Spleen (tissue), 11 donors: Measurements from ENCODE around the gene TMEM218. TPM values are rescaled to one million over a fixed set of nuclear protein-coding genes. Genes with fewer than 3 reads are reported as not detected.
A peak's percentile ranks its signal among the peaks of the same experiment; 100 is the strongest.

Experiments
- DNase-seq: peaks from one replicate; pipeline ENCODE4 v3.0.0-alpha.2; 2020
- H3K27ac ChIP-seq, 8 donors: fragments of 200-600 bp; sonication (generic) in 7 of 8; 1 replicate in 4 of 8; 2 replicates in 4 of 8; pipeline versions ENCODE4 v1.5.0 to v1.8.0; 2016 to 2021; ENCODE audit warnings: inconsistent platforms in 4 of 8, mild to moderate bottlenecking in 4 of 8, moderate library complexity in 1 of 8
- H3K27me3 ChIP-seq, 7 donors: fragments of 200-600 bp; sonication (generic) in 6 of 7; replicated peaks in 1 of 7; 1 replicate in 4 of 7; 2 replicates in 3 of 7; pipeline versions ENCODE4 v1.5.0 to v1.8.0; 2016 to 2021; ENCODE audit warnings: inconsistent platforms in 3 of 7, mild to moderate bottlenecking in 1 of 7
- H3K36me3 ChIP-seq, 6 donors: fragments of 200-600 bp; sonication (generic) in 5 of 6; 1 replicate in 4 of 6; 2 replicates in 2 of 6; pipeline versions ENCODE4 v1.5.0 to v1.8.0; 2016 to 2021; ENCODE audit warnings: inconsistent platforms in 2 of 6
- H3K4me1 ChIP-seq, 6 donors: fragments of 200-600 bp; sonication (generic) in 5 of 6; 1 replicate in 3 of 6; 2 replicates in 3 of 6; pipeline versions ENCODE4 v1.5.0 to v1.8.0; 2016 to 2021; ENCODE audit warnings: inconsistent platforms in 3 of 6
- H3K4me3 ChIP-seq, 8 donors: fragments of 200-600 bp; sonication (generic) in 7 of 8; 1 replicate in 4 of 8; 2 replicates in 4 of 8; pipeline versions ENCODE4 v1.5.0 to v1.8.0; 2016 to 2021; ENCODE audit warnings: inconsistent platforms in 4 of 8, mild to moderate bottlenecking in 4 of 8, moderate library complexity in 2 of 8
- H3K9me3 ChIP-seq, 8 donors: fragments of 200-600 bp; sonication (generic) in 7 of 8; 1 replicate in 4 of 8; 2 replicates in 4 of 8; pipeline versions ENCODE4 v1.5.0 to v1.8.0; 2016 to 2021; ENCODE audit warnings: inconsistent platforms in 4 of 8
- POLR2A ChIP-seq, 3 donors: fragments of 450-650 bp; IDR thresholded peaks; one replicate each; pipeline ENCODE4 v1.5.1; 2017; ENCODE audit warnings: antibody characterized with exemption in 3 of 3, mild to moderate bottlenecking in 1 of 3
- POLR2AphosphoS5 ChIP-seq, 3 donors: sonication (generic); formaldehyde crosslinking; IDR thresholded peaks; one replicate each; pipeline ENCODE4 v1.5.1; 2017; ENCODE audit warnings: antibody characterized with exemption in 3 of 3
- WGBS, 5 donors: extraction: QIAGEN DNeasy Blood & Tissue Kit in 3 of 5; methylation state at CpG; one replicate each; pipeline versions ENCODE4 v1.1.5 to v1.1.7; 2013 to 2018; 5-methylcytosine and 5-hydroxymethylcytosine counted together
- intact Hi-C: fragments of 100-400 bp; cut with DNase I; formaldehyde crosslinking; loops from one replicate; pipeline ENCODE4 v1.15.0; 2023; ENCODE audit warnings: low total_unique reads
- polyA plus RNA-seq, 3 donors: library from polyadenylated mRNA; stranded (reverse); fragments of 200-250 nt; gene quantifications; one replicate each; pipeline ENCODE4 v1.2.1, GENCODE V29; 2013
- total RNA-seq, 7 donors: library from RNA; depleted of rRNA in 3 of 7; stranded (reverse); fragments of >200 nt in 3 of 7; fragmentation: NEBNext Ultra II Directional in 4 of 7; extraction: Animal tissue kit (Norgen Biotek cat#: 25700) in 4 of 7; gene quantifications; one replicate each; pipeline versions ENCODE4 v1.1.0 to v1.2.1, GENCODE V29; 2016 to 2021
- TF ChIP-seq, protein P1 (sequence below), 11 experiments: fragments of 200-600 bp in 7 of 11; fragments of 450-650 bp in 4 of 11; sonication (generic) in 4 of 11; IDR thresholded peaks in 8 of 11; conservative IDR thresholded peaks in 3 of 11; 1 replicate in 7 of 11; 2 replicates in 4 of 11; pipeline versions ENCODE4 v1.4.0 to v1.8.0; 2016 to 2021; ENCODE audit warnings: antibody characterized with exemption in 11 of 11, inconsistent platforms in 4 of 11, mild to moderate bottlenecking in 1 of 11
- donor health status: healthy with polysubstance abuse.
- donor health status: DM: no; HTN: no; CAD: no; lungs with moderate emphysema.
- donor health status: DM: no; HTN: no; CAD: no.
- donor health status: Bipolar disorder and iron deficiency.
- donor health status: healthy.
- donor health status: DM: no; HTN: no; CAD: no.
- donor health status: DM: yes; HTN: yes; CAD: no.

Gene TMEM218
- total and polyA plus RNA-seq, 10 donors: 12.0 to 34.7 (median 20.7) TPM

DNA sequence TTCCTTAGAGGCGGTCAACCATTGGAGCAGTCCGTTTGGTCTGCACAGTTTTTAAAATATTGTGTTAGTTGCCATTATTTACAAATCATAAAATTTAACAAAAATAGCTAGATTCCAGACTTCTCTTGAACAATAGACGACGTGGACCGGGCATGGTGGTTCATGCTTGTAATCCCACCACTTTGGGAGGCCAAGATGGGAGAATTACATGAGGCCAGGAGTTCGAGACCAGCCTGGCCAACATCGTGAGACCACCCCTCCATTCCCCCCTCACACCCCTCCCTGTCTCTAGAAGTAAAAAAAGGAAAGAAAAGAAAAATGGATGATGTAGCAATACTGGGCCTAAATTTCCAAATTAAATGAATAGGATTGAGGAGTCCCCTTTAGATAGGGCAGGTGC, 47.4 kb downstream of the TMEM218 start:
- intact Hi-C loops: no loop called here
- Histone ChIP-seq H3K27ac (peak overlapping the region in 4 of 8 donors; percentile 85 to 92 (median 88)), H3K4me1 (peaks cover 0 to 47% (median 19%) of the 10 kb centered on the region in 6 donors), H3K9me3 (no peaks in the 10 kb centered on the region), H3K36me3 (no peaks in the 10 kb centered on the region), H3K27me3 (peaks cover 0 to 28% (median 0%) of the 10 kb centered on the region in 7 donors), H3K4me3 (peak overlapping the region in 6 of 8 donors; percentile 46 to 78 (median 58))
- no peak for DNase-seq
- TF ChIP-seq, protein P1, sequence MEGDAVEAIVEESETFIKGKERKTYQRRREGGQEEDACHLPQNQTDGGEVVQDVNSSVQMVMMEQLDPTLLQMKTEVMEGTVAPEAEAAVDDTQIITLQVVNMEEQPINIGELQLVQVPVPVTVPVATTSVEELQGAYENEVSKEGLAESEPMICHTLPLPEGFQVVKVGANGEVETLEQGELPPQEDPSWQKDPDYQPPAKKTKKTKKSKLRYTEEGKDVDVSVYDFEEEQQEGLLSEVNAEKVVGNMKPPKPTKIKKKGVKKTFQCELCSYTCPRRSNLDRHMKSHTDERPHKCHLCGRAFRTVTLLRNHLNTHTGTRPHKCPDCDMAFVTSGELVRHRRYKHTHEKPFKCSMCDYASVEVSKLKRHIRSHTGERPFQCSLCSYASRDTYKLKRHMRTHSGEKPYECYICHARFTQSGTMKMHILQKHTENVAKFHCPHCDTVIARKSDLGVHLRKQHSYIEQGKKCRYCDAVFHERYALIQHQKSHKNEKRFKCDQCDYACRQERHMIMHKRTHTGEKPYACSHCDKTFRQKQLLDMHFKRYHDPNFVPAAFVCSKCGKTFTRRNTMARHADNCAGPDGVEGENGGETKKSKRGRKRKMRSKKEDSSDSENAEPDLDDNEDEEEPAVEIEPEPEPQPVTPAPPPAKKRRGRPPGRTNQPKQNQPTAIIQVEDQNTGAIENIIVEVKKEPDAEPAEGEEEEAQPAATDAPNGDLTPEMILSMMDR (IDR thresholded peaks at IDR 0.05 in 8 of 11, conservative IDR thresholded peaks at IDR 0.05 in 3 of 11): no peak
- TF ChIP-seq POLR2AphosphoS5 (IDR thresholded peaks at IDR 0.05) (no peak), POLR2A (IDR thresholded peaks at IDR 0.05) (no peak)
- 80 to 89% (median 88%) methylated on average over 7 of the region's 7 CpGs for WGBS, 5 donors

DNA sequence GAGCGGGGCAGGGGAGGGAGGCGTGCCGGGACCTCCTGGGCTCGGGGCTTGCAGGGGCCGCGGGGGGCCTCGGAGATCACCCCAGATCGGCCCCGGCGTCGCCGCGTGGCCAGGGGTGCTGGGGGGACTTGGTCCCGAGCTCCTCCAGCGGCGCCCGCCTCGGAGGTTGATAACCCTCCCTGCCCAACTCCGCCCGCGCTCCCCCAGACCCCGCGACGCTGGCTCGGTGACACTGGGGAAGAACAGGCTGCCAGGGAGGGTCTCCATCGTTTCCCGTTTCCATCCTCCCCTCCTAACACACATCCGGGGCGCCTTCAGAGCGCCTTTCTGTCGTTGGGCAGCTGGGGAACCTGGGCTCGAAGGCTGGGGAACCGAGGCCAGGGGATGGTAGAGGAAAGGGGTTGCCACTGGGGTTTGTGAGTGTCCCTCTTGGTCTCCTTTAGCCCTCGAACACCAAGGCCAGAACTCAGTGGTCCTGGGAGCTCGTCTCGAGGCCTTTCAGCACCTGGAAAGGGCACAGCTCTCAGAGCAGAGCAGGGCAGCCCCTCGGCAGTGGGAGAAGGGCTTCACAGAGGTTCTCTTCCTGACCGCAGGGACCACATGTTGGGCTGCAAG, 47.9 kb downstream of the TMEM218 start:
- DNase-seq: peak; percentile 76

DNA sequence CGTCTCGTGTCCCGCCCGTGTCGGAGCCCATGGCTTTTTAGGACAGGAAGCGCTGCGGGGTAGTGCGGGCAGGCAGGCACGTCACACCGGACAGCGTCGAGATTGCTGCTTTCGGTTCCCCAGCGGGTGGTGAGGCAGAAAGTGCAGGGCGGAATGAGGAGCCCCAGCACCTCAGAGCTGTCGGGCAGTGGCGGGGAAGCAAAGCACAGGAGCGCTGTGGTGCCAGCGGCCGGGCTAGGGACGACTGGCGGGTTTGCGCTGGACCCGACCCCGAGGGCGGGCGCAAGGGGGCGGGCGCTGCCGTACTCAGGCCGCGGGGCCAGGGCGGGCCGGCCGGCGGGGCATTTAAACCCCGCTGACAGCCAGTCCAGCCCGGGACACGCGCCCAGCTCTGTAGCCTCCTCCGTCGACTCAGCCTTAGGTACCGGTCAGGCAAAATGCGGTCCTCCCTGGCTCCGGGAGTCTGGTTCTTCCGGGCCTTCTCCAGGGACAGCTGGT, 48.4 kb downstream of the TMEM218 start, which contains the start of gene SLC37A2:
SLC37A2 (plus strand) TSS at position 375 of the 498 bp plus-strand sequence; CDS start at position 438, 63 bp downstream.
- Histone ChIP-seq H3K4me3 (peak within 1 kb of the TSS; percentile 46 to 78 (median 56)), H3K9me3 (no peaks in the 10 kb centered on the region), H3K4me1 (peaks cover 0 to 36% (median 15%) of the 10 kb centered on the region in 6 donors), H3K27ac (peak within 1 kb of the TSS; percentile 27 to 92 (median 84)), H3K36me3 (no peaks in the 10 kb centered on the region), H3K27me3 (peaks cover 0 to 28% (median 0%) of the 10 kb centered on the region in 7 donors)
- peak; percentile 93 for DNase-seq
- TF ChIP-seq POLR2A (IDR thresholded peaks at IDR 0.05) (peak in 2 of 3 donors; percentile 43 to 86), POLR2AphosphoS5 (IDR thresholded peaks at IDR 0.05) (peak; percentile 92 to 97 (median 95))
- TF ChIP-seq, protein P1 (IDR thresholded peaks at IDR 0.05 in 8 of 11, conservative IDR thresholded peaks at IDR 0.05 in 3 of 11): peak in 8 of 11 experiments; percentile 31 to 59 (median 42)
- 0 to 2% (median 1%) methylated on average over 13 to 46 of the region's 46 CpGs for WGBS, 5 donors
- intact Hi-C loops: no loop called here

More for the DNA sequence above, 47.9 kb downstream of the TMEM218 start:
- H3K4me3 ChIP-seq: peak overlapping the region; percentile 46 to 78 (median 56)
- WGBS, 5 donors: 5 to 15% (median 8%) methylated on average over 24 to 38 of the region's 38 CpGs
- intact Hi-C loops: no loop called here
- H3K36me3 ChIP-seq: no peaks in the 10 kb centered on the region
- TF ChIP-seq, protein P1 (IDR thresholded peaks at IDR 0.05 in 8 of 11, conservative IDR thresholded peaks at IDR 0.05 in 3 of 11): no peak
- no peak for TF ChIP-seq POLR2A (IDR thresholded peaks at IDR 0.05)
- TF ChIP-seq POLR2AphosphoS5 (IDR thresholded peaks at IDR 0.05): no peak
- peaks cover 0 to 41% (median 15%) of the 10 kb centered on the region in 6 donors for H3K4me1 ChIP-seq
- H3K9me3 ChIP-seq: no peaks in the 10 kb centered on the region
- H3K27me3 ChIP-seq: peaks cover 0 to 28% (median 0%) of the 10 kb centered on the region in 7 donors
- peak overlapping the region; percentile 27 to 92 (median 84) for H3K27ac ChIP-seq
